GM12891 (cell line): Measurements from ENCODE around the gene GOLM1.

Experiments
- POLR2A ChIP-seq: IDR thresholded peaks from 2 replicates; pipeline ENCODE4 v1.6.1; 2011; ENCODE audit warnings: low read depth, low read length, control low read depth
- TAF1 ChIP-seq: IDR thresholded peaks from 2 replicates; pipeline ENCODE4 v1.6.1; 2011; ENCODE audit warnings: low read depth, low read length, control low read depth

GRCh38 chr9:86047361-86047760, 52.0 kb downstream of the GOLM1 start:
- TF ChIP-seq TAF1 = no peak
- TF ChIP-seq POLR2A = no peak
